ENCODE measurements around the gene SELENOO.
"Not testable (repeated sequence)": the region's sequence is repeated elsewhere in the genome, so short reads cannot be mapped to it uniquely, and the experiment has no call there.

SELENOO gene

DNA sequence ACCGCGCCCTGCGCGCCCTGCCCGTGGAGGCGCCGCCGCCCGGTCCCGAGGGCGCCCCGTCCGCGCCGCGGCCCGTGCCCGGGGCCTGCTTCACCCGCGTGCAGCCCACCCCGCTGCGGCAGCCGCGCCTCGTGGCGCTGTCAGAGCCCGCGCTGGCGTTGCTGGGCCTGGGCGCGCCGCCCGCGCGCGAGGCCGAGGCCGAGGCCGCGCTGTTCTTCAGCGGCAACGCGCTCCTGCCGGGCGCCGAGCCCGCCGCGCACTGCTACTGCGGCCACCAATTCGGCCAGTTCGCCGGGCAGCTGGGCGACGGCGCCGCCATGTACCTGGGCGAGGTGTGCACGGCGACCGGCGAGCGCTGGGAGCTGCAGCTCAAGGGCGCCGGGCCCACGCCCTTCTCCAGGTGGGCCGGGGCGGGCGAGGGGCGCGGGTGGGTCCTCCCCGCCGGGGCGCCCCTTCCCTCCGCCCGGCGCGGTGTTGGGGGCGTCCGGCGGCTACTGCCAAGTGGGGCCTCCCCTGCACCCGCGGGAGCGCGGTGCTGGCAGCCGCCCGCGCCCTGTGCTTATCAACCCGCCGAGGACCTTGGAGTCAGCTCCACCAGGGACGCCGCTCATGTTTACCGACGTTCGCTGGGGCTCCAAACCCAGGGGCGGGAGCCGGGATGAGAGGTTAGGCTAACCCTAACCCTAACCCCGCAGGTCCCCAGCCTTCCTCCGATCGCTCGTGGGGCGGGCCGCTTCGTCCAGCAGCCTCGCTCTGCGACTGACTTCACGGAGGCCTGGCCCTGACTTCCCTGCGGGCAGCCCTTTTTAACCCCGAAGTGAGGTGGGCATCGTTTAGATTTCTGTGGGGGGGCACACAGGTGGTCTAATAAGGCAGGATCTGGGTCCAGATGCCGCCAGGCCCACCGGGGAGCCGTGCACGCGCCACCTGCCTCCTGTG is 649 bp downstream of the SELENOO start:
- DNase-seq: no peak

DNA sequence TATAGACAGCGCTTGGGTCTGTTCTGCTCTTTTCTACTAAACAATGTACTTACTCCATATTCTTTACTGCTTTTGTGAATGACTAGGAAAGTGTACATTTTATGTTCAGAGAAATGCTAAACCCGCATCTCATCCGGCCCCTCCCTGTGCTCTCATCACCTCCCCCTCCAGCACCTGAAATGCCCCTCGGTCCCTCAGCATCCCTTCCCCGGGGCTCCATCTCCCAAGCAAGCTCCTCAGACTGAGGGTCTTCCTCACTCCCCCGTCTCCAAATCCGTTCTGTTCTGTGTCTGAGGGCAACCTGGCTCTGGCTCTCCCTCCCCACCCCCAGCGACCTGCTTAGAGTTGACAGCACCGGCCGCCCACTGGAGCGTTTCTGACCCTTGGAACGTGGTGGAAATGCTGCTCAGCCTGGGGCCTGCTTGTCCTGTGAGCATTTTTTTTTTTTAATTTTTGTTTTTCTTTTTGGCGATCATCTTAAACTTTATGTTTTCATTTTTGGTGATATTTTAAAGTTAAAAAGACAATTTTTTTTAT is 1.4 kb downstream of the SELENOO start:
- no peak for DNase-seq

DNA sequence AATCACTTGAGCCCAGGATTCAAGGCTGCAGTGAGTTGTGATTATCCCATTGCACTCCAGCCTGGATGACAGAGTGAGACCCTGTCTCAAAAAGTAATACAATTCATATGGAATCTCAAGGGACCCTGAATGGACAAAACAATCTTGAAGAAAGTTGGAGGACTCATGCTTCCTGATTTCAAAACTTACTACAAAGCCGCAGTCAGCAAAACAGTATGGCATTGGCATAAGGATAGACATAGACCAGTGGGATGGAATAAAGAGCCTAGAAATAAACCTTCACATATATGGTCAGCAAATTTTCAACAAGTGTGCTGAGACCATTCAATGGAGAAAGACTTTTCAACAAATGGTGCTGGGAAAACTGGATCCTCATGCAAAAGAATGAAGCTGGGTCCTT is 2.5 kb downstream of the SELENOO start:
- no peak for DNase-seq

DNA sequence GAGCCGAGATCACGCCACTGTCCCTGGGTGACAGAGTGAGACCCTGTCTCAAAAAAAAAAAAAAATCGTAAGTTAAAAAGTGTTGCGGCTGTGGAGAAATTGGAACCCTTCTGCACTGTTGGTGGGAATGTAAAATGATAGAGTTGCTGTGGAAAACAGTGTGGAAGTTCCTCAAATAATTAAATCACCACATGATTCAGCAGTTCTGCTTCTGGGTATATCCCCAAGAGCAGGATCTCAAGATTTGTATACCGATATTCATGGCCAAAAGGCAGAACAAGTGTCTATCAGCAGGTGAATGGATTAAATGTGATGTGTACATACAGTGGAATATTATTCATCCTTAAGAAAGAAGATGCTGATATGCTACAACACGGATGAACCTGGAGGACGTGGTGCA is 3.8 kb downstream of the SELENOO start:
- DNase-seq: no peak

DNA sequence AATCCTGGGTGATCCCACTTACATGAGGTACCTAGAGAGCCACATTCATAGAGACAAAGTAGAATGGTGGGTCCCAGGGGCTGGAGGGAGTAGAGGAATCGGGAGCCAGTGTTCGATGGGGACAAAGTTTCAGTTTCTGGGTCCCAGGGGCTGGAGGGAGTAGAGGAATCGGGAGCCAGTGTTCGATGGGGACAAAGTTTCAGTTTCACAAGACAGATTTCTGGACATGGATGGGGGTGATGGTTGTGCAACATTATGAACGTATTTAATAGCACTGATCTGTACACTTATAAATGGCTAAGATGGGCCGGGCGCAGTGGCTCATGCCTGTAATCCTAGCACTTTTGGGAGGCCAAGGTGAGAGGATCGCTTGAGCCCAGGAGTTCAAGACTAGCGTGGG is 4.2 kb downstream of the SELENOO start:
- DNase-seq: not testable (repeated sequence)

DNA sequence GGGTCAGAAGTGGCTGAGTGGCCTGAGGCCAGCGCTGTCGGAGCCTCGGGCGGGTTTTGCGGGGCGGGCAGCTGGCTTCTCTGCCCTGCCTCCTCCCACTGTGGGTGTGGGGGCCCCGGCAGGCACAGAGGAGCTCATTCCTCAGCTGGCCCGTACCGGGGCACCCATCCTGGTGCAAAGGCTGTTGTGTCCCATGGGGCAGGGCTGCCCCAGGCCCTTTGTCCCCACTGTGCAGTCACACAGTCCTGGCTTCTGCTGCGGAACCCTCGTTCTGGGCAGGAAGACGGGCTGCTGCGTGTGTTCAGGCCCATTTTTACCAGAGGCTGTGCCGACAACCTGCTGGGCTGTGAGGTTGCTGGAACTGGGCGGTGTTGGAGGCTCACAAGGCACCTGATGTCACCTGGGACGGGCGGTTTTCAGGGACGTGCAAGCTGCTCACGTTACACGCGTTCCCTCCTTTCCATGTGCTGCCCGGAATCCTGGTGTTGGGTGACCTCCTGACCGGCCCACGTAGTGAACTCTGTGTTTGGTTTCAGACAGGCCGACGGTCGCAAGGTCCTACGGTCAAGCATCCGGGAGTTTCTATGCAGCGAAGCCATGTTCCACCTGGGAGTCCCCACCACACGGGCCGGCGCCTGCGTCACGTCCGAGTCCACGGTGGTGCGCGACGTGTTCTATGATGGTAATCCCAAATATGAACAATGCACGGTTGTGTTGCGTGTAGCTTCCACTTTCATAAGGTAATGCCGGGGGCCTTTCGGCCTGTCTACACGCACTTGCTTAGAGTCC is 5.2 kb downstream of the SELENOO start:
- no peak for DNase-seq

DNA sequence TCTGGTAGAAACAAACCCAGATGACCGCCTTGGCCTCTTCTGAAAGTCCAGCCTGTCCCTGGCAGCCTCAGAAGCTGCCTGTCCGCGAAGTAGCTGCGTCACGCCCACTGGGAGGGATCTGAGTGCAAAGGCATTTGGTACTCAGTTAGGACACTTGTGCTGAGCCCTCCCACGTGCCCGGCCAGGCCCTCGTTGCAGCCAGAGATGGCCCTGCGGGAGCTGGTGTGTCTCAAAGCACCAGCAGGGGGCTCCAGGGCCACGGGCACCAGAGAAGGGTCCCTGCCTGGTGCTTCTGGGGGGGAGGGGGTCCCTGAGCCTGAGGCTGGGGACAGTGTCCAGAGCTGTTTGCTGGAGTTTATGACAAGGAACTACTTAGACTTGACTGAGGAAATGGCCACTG is 5.8 kb downstream of the SELENOO start:
- DNase-seq: no peak

DNA sequence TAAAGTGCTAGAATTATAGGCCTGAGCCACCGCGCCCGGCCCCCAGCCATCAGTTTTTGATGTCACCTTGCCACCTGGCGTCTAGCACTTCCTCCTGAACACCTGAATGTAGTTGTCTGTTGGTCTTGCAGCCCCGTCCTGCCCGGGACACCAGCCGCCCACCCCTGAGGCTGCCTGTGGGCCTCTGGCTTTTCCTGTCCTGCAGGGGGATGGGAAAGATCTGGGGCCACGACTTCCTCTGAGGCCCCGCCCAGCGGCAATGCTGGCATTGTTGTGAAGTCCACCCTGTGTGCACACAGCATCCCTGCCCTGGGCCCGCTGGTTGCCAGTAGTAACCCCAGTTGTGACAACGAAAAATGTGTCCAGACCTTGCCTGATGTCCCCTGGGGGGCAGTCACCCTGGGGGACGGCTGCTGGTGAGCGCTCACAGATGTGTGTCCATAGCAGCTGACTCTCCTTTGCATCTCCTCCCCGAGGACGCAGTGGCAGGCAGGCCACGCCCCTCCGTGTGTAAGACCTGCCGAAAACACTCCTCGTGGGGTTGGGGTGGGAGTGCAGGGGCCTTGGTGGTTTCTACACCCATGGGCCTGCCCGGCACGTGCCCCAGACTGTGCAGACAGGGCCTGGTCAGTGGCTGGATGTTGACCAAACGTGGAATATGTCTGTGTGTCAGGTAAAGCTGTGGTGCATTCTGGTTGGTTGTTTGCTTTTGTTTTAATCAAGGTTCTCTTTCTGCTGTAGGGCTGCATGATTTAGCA is 6.8 kb downstream of the SELENOO start:
- no peak for DNase-seq

DNA sequence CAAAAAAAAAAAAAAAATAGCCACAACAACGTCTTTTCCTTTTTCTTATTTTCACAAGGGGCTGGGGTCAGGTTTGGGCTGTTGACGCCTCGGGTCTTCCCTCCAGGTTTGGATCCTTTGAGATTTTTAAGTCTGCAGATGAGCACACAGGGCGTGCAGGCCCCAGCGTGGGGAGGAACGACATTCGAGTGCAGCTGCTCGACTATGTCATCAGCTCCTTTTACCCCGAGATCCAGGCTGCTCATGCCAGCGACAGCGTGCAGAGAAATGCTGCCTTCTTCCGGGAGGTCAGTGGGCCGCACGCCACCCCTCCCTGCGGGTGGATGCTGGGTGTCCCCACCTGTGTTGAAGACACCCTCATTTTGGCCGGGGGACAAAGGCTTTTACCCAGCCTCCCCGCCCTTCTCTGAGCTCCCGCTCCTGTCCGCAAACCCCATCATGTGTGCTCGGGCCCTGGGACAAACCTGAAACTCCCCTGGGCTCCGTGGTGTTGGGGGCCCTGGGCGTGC is 7.7 kb downstream of the SELENOO start:
- DNase-seq: no peak

DNA sequence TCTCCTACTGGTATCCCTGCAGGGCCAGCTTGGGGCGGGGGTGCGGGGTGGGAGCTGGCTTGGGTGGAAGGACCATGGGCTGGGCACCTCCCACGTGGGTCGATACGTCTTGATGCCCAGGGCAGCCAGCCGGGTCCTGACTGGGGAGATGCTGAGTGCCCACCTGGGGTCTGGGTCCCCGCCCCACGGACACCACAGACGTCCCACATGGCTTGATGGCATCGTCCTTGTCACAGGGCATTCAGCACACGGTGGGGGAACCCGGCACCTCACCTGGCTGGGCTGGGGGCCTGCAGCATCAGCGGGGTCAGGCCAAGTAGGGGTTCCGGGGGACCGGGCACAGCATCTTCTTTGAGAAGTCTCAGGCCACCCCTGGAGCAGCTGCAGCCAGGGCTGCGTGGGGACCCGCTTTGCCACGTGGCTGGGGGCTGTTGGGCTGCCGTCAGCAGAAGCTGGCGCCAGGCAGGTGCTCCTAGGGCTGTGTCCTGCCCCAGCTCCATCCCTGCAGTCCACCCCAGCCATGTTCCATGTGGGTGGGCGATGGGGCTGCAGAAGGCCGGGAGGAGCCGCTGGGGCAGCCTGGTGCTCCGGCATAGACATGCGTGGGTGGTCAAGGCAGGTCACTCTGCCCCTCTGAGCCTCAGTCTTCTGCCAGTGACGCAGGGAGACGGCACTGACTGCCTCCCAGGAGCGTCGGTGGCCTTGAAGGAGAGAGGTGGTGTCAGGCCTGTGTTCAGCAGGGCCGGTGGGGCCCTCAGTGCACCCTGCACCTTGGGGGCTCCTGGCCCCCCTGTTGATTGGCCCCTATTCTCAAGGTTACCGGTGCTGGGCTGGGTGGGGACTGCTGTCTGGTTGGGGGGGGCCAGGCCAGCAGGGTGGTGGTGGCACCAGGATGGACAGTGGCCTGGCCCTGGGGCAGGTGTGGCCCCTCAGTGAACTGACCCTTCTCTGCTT is 8.4 kb downstream of the SELENOO start:
- DNase-seq: no peak

DNA sequence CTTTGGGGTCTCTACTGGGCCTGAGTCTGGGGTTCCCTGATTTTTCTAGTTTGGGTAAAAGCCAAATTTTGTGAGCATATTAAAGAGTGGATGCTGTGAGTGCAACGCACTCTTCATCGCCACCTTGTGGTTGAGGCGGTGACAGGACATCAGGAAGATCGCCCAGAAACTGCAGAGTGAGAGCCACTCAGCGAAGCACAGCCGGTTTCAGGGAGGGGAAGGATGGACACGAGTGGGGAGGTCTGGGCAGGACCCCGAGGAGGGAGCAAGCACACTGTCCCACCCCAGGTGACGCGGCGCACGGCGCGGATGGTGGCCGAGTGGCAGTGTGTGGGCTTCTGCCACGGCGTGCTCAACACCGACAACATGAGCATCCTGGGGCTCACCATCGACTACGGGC is 9.1 kb downstream of the SELENOO start:
- DNase-seq: no peak

DNA sequence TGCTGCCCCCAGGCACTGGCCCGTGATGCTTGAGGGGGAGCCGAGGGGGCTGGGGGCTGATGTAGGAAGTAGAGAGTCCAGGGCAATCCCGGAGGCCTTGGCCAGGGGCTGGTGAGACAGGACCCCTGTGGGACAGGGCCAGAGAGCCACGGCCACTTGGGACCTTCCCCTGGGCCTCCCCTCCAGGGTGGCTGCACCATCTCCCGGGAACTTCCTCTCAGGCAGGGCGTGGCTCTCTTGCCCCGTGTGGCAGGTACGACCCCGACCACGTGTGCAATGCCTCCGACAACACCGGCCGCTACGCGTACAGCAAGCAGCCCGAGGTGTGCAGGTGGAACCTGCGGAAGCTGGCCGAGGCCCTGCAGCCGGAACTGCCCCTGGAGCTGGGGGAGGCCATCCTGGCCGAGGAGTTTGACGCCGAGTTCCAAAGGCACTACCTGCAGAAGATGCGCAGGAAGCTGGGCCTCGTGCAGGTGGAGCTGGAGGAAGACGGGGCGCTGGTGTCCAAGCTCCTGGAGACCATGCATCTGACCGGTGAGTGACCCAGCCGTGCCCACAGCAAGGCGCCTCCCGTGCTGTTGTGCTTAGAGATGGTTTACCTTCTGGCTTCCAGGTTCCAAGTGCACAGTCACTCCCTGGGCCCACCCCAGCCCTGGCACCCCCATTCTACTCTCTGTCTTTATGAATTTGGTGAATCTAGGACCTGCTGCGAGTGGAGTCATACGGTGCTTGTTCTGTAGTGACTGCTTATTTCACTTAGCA is 9.7 kb downstream of the SELENOO start:
- DNase-seq: no peak

DNA sequence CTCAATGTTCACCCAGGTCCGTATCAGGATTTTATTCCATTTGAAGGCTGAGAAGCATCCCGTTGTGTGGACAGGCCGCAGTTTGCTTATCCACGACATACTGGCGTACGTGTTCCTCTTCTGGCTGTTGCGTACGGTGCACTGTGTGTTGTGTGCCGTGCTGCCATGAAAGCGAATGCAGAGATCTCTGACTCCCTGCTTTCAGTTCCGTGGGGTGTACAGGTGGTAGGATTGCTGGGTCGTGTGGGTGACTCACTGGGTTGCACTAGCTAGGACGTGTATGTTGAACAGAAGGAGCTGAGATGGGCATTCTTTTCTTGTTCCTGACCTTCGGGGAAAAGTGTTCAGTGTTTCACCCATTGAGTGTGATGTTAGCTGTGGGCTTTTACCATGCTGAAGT is 10.3 kb downstream of the SELENOO start:
- no peak for DNase-seq

DNA sequence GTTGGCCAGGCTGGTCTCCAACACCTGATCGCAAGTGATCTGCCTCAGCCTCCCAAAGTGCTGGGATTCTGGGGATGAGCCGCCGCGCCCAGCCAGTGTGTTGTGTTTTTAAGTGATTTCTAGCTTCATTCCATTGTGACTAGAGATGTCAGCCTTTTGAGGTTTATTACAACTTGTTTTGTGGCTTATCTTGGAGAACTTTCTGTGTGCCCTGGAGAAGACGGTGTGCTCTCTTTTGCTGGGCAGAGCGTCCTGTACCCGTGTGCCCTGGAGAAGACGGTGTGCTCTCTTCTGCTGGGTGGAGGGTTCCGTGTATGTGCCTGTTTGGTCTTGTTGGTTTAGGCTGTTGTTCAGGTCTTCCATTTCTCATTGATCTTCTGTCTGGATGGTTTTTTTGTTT is 12.5 kb downstream of the SELENOO start:
- no peak for DNase-seq

DNA sequence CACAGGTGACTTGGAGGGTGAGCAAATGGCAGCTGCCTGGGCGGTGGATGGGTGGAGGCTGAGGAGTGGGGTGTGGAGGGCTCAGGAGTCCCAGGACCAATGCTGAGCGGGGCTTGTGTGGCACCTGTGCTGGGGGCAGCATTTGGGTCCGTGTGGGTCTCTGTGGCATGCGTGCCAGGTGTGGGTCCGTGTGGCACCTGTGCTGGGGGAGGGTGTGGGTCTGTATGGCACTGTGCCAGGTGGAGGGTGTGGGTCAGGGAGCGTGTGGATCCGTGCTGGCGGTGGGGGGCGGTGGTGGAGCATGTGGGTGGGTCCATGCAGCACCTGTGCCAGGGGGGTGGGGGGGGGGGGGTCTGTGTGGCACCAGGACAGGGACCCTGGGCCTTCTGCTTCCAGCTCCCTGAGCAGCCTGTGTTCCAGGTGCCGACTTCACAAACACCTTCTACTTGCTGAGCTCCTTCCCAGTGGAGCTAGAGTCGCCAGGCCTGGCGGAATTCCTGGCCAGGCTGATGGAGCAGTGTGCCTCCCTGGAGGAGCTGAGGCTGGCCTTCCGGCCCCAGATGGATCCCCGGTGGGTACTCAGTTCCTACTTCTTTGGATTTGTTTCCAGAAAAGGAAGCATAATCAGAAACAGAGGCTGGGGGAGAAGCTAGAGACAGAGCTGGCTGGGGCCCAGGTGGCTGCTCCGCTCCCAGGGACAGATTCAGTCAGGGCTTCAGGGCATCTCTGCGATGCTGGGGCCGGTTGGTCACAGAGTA is 14.7 kb downstream of the SELENOO start:
- no peak for DNase-seq

DNA sequence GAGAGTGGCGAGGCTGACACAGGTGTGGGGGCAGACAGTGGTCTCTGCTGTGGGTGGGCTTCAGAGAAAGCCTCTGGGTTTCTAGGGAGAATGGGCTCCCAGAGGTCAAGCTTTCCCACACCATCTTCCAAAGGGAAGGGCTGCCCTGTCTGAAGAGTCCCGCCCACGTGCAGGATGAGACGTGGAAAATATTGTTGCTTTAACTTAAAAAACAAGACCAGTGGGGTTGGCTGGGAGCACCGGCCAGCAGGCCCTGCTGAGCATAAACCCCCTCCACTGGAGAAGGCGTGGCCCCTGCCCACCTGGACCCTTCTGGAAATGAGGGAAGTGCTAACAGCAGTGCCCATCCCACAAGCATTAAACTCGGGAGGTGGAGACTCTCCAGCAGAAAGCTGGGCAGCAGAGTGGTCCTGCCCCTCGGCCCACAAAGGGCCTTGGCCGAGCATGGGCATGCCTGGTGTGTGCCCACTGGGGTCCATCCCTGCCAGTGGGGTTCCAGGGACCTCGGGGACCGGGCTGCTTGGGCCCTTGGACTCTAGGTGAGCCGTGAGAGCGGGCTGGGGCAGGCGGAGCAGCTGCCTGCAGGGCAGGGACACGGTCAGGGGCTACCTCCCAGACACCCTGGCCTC is 15.4 kb downstream of the SELENOO start:
- no peak for DNase-seq

DNA sequence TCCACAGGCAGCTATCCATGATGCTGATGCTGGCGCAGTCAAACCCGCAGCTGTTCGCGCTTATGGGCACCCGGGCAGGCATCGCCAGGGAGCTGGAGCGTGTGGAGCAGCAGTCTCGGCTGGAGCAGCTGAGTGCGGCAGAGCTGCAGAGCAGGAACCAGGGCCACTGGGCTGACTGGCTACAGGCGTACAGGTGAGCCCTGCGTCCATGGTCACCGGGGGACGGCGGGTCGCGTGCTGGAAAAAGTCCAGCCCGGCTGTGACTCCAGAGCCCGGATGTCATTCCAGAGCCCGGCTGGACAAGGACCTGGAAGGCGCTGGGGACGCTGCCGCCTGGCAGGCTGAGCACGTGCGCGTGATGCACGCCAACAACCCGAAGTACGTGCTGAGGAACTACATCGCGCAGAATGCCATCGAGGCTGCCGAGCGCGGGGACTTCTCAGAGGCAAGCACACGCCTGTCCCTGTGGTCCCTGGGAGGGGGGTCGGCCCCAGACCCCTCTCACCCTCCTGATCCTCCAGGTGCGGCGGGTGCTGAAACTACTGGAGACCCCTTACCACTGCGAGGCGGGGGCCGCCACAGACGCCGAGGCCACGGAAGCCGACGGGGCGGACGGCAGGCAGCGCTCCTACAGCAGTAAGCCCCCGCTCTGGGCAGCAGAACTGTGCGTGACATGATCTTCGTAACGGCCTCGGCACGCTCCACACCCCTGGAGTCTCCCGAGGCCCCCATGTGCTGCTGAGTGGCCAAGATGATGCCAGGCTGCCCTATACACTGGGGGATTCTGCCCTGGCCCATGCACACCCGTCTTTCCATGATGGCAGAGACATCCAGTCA is 16.1 kb downstream of the SELENOO start:
- DNase-seq: no peak

DNA sequence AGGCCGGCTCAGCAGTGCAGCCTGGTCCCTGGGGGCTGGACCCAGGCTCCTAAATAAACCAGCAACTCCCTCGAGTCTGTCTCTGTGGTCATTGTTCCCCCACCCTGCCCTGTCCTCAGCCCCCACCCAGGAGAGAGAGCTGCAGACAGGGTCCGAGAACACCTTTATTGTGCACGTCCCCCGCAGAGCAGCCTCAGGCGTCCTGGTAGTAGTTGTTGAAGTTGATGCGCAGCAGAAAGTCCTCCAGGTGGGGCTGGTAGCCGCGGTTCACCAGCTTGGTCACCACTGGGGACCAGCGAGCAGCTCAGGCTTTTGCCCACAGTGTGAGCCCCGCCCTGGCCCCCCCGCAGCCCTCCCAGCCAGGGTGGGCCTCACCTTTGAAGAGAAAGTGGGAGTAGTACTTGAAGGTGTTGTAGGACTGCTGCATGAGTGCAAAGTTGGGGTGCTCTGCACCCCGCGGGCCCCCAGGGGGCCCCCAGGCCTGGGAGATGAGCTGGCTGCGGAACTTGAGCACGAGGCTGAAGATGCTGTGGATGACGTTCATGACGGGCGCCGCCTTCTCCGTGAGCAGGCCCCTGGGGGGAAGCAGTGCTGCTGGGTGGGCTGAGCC is 16.8 kb downstream of the SELENOO start:
- DNase-seq: no peak
